ENCODE data around the gene SLX9.
A peak's percentile ranks its signal among the peaks of the same experiment; 100 is the strongest.
"Not testable (repeated sequence)": the region's sequence is repeated elsewhere in the genome, so short reads cannot be mapped to it uniquely, and the experiment has no call there.

Gene SLX9

DNA sequence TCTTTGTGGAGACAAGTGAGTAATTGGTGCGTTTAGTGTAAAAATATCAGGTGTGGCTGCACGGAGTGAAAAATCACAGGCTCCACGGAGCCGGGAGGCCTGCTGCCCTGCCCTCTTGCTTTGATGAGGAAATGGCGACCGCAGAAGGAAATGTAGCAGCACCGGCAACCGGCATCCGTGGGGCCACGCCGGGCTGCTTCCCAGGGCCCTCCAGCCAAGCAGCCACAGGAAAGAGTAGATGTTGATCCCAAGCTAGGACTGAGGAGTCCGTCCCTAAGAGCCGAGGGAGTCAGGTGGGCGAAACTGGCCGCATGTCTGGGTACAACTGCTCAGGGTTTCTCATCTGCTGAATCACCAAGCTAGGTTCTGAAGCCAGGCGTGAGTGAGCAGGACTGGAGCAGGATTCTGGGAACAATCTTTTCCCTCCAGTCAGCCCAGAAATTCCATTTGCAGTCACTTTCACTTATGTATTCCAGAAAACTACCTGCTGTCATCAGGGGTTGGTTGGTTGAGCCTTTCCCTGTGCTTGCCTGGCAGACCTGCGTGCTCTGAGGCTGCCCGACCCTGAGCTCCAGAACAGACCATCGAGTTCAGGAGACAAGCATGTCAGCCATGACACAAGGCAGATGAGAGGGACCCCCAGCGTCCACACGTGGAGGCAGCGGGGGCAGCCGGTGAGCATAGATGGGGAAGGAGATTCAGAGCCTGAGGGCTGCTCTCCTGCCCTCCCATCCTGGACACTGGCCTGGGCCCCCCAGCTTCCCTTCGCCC is 13.3 kb upstream of the SLX9 start:
- DNase-seq (ENCODE audit: low spot score) = peak; percentile 52
- in situ Hi-C loops (cut with MboI; ENCODE audit: low pct_unique_long_range_greater_than_20kb, low sequenced_read_pairs, unreplicated experiment) = loop anchor here (10.0 to 25.0 kb wide), 2 partner anchors 132 to 414 kb away; no protein-coding TSS in a partner anchor
- TF ChIP-seq, protein P1, sequence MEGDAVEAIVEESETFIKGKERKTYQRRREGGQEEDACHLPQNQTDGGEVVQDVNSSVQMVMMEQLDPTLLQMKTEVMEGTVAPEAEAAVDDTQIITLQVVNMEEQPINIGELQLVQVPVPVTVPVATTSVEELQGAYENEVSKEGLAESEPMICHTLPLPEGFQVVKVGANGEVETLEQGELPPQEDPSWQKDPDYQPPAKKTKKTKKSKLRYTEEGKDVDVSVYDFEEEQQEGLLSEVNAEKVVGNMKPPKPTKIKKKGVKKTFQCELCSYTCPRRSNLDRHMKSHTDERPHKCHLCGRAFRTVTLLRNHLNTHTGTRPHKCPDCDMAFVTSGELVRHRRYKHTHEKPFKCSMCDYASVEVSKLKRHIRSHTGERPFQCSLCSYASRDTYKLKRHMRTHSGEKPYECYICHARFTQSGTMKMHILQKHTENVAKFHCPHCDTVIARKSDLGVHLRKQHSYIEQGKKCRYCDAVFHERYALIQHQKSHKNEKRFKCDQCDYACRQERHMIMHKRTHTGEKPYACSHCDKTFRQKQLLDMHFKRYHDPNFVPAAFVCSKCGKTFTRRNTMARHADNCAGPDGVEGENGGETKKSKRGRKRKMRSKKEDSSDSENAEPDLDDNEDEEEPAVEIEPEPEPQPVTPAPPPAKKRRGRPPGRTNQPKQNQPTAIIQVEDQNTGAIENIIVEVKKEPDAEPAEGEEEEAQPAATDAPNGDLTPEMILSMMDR (IDR thresholded peaks at IDR 0.05; ENCODE audit: extremely low read depth, insufficient read depth, missing control alignments) = no peak

DNA sequence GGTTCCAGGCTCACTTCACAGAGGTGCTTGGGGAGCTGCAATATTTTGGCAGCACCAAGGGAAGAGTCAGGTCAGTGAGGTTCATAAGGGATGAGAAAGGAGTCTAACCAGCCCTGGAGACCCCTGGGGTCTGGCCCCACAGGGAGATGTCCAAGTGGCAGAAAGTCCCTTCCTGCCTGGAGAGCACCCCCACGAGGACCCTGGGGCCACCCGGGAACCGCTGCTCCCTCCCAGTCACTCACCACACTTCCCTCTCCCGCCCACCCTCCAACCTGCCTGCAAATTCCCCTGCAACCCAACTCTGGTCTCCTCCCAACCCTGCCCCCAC is 12.6 kb upstream of the SLX9 start:
- DNase-seq (ENCODE audit: low spot score) = no peak
- TF ChIP-seq, protein P1 (IDR thresholded peaks at IDR 0.05; ENCODE audit: extremely low read depth, insufficient read depth, missing control alignments) = no peak
- in situ Hi-C loops (cut with MboI; ENCODE audit: low pct_unique_long_range_greater_than_20kb, low sequenced_read_pairs, unreplicated experiment) = loop anchor here (10.0 to 25.0 kb wide), 2 partner anchors 132 to 415 kb away; no protein-coding TSS in a partner anchor

DNA sequence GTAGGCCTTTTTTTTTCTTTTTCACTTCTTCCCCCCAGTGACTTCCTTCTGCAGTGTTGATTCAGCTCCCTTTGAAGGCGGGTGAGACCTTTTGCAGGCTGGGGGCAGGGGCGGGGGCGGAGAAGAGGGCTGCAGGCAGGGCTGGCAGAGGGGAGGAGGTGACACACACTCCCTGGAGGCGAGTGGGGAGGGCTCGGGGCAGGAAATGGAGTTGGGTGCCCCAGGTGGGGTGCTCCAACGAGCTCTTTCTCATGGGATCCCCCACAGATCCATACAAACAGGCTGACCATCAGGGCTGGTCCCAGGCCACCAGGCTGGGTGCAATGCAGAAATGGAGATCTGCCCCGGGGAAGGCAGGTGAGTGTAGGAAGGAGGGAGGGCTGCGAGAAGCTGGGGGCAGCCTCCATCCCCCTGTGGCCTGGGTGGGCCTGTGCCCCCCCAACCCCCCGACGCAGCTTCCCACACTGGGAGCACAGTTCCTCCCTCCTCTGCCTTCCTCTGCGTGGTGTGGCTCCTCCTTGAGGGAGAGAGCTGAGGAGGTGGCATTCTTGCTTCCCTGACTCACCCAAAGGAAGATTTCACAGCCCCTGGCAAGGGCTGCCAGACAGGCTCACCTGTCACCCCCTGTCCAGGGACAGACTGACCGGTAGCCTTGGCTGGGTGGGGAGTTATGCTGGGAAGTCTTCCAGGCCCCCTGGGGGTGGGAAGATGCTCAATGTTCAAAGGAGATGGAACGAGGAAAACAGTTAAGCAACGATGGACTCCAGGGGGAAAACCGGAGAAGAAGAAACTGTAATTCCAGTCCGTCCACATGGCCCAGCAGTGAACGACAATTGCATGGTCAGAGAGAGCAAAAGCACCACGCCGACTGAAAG is 12.0 kb upstream of the SLX9 start:
- in situ Hi-C loops (cut with MboI; ENCODE audit: low pct_unique_long_range_greater_than_20kb, low sequenced_read_pairs, unreplicated experiment) = loop anchor here (10.0 to 25.0 kb wide), 2 partner anchors 133 to 416 kb away; no protein-coding TSS in a partner anchor
- TF ChIP-seq, protein P1 (IDR thresholded peaks at IDR 0.05; ENCODE audit: extremely low read depth, insufficient read depth, missing control alignments) = no peak
- DNase-seq (ENCODE audit: low spot score) = peak; percentile 77

DNA sequence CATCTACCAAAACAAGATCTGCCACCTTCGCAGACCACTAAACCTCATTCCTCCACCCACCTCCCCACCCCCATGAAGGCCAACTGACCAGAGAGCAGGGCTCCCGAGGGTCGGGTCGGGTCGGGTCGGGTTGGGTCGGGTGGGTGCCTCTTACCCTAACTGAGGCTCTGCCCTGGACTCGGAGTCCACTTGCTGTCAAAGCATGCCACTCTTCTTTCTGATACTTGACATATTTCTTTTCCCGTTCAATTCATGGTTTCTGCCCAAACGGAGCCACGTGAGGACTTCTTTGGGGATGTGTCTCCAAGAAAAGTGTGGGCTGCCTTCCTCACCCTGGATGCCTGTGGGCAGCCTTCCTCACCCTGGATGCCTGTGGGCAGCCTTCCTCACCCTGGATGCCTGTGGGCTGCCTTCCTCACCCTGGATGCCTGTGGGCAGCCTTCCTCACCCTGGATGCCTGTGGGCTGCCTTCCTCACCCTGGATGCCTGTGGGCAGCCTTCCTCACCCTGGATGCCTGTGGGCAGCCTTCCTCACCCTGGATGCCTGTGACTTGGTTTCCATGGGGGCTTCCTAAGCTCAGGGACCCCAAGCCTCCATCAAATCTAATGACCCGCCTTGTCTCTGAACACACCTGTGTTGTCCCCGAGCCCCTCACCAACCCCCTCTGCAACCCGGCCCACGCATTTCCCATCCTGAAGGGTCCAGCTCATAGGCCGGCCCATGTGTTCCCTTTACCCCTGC is 11.2 kb upstream of the SLX9 start:
- DNase-seq (ENCODE audit: low spot score) = not testable (repeated sequence)
- in situ Hi-C loops (cut with MboI; ENCODE audit: low pct_unique_long_range_greater_than_20kb, low sequenced_read_pairs, unreplicated experiment) = loop anchor here (10.0 to 25.0 kb wide), 2 partner anchors 134 to 416 kb away; no protein-coding TSS in a partner anchor

DNA sequence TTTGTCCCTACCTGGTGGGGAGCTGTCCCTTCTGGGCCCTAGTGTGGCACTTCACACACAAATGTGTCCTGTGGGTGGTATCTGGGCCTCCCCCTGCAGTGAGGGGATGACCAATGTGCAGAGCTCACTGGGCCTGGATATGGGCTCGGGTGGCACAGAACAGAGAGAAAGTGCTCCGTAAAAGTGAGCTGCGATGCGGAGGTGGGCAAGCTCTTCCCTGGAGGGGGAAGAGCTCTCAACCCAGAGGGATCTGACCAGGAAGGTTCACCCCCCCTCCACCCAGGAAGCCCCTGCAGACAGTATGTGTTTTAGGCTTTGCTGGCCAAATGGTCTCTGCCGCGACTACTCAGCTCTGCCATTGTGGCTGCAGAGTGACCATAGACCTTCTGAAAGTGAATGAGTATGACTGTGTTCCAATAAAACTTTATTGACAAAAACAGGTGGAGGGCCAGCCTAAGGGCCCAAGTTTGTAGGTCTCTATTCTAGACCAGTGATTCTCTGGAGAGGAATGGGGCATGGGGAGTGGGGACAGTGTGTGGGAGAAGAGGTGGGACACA is 10.5 kb upstream of the SLX9 start:
- DNase-seq (ENCODE audit: low spot score) = no peak
- in situ Hi-C loops (cut with MboI; ENCODE audit: low pct_unique_long_range_greater_than_20kb, low sequenced_read_pairs, unreplicated experiment) = loop anchor here (10.0 to 25.0 kb wide), 2 partner anchors 135 to 417 kb away; no protein-coding TSS in a partner anchor
- TF ChIP-seq, protein P1 (IDR thresholded peaks at IDR 0.05; ENCODE audit: extremely low read depth, insufficient read depth, missing control alignments) = no peak

DNA sequence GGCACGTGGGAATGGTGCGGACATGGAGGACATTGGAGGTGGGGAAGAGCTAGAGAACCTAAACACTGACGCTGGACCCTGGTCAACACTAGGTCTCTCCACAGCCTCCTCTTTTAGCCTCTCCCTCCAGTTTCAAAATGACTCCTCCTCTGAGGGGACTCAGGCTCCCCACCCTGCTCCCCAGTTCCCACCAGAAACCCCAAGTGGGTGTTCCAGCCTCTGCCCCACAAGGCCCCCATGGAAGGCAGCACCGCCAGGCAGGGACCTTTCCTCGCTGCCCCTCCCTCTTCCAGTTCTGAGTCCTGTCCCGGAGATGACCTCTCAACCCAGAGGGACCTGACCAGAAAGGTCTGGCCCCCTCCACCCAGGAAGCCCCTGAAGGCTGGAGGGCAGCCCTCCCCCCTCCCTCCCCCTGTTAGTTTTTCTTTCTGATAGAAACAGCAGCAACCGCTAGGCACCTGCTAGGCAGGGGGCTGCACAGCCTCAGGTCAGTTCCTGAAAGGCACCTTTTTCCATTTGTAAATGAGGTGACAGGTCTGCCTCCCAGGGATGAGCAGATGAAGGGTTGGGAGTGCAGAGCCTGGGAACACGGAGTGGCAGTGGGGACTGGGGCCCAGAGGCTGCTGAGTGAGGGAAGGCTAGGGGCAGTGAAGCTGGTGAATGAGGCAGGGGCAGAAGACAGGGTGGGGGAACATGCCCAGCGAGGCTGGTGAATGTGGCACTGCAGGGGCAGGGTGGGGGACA is 9.9 kb upstream of the SLX9 start:
- TF ChIP-seq, protein P1 (IDR thresholded peaks at IDR 0.05; ENCODE audit: extremely low read depth, insufficient read depth, missing control alignments) = no peak
- peak; percentile 71 for DNase-seq (ENCODE audit: low spot score)
- in situ Hi-C loops (cut with MboI; ENCODE audit: low pct_unique_long_range_greater_than_20kb, low sequenced_read_pairs, unreplicated experiment) = loop anchor here (10.0 to 25.0 kb wide), 2 partner anchors 135 to 418 kb away; no protein-coding TSS in a partner anchor
